ENCODE results near the gene YES1.

GRCh38 chr18:767961-768360 is 44.1 kb downstream of the YES1 start:
- no peak for TF ChIP-seq EZH2phosphoT487 (IDR thresholded peaks at IDR 0.05)
- TF ChIP-seq CTCF (IDR thresholded peaks at IDR 0.05): no peak
